Caco-2 (cell line): ENCODE measurements around the gene SPATA17. TPM values are rescaled to one million over a fixed set of nuclear protein-coding genes. Genes with fewer than 3 reads are reported as not detected.

Experiments
- BruUV-seq: library from RNA; stranded (reverse); fragments of 400-500 nt; replicated peaks from 2 replicates; lab custom pipeline; 2021; lab: Mats Ljungman, UMichigan
- CTCF ChIA-PET: fragments of 300-600 bp; sonication (Branson Sonifier 250); formaldehyde crosslinking; loops from one replicate; lab custom pipeline; 2022; ENCODE audit warnings: antibody characterized with exemption; lab: Charles Lee
- POLR2A ChIA-PET: fragments of 300-600 bp; sonication (Branson Sonifier 250); formaldehyde crosslinking; loops from one replicate; lab custom pipeline; 2022; ENCODE audit warnings: antibody characterized with exemption; lab: Charles Lee
- DNase-seq, 2 experiments: peaks; one replicate each; pipeline versions ENCODE4 v3.0.0 to v3.0.0-alpha.2; 2020 to 2022
- H3K27me3 ChIP-seq: replicated peaks from 2 replicates; pipeline ENCODE4 v1.6.0; 2011; ENCODE audit warnings: low read length; ENCODE audit not compliant: control insufficient read depth, insufficient read depth
- H3K36me3 ChIP-seq: 2 replicates; pipeline ENCODE4 v1.5.1; 2011; ENCODE audit warnings: low read length; ENCODE audit not compliant: control insufficient read depth, insufficient read depth
- H3K4me1 ChIP-seq: fragments of 250-450 bp; sonication (Bioruptor Pico); 2 replicates; pipeline ENCODE4 v1.5.1; 2020; ENCODE audit warnings: mild to moderate bottlenecking
- H3K4me3 ChIP-seq: 2 replicates; pipeline ENCODE4 v1.5.1; 2011; ENCODE audit warnings: low read depth, mild to moderate bottlenecking, control low read depth, low read length
- H3K9me3 ChIP-seq: fragments of 250-450 bp; sonication (Bioruptor Pico); 2 replicates; pipeline ENCODE4 v1.5.1; 2020; ENCODE audit warnings: mild to moderate bottlenecking, moderate library complexity
- H3K27ac Mint-ChIP-seq: one replicate; pipeline ENCODE4 v1.8.0; 2022; ENCODE audit warnings: mixed read lengths; ENCODE audit not compliant: unreplicated experiment
- H3K27me3 Mint-ChIP-seq: one replicate; pipeline ENCODE4 v1.8.0; 2022; ENCODE audit warnings: mixed read lengths; ENCODE audit not compliant: insufficient read depth, unreplicated experiment
- H3K36me3 Mint-ChIP-seq: one replicate; pipeline ENCODE4 v1.8.0; 2022; ENCODE audit warnings: mild to moderate bottlenecking, mixed read lengths; ENCODE audit not compliant: insufficient read depth, unreplicated experiment
- H3K4me1 Mint-ChIP-seq: one replicate; pipeline ENCODE4 v1.8.0; 2022; ENCODE audit warnings: low read depth, mixed read lengths; ENCODE audit not compliant: unreplicated experiment
- H3K4me3 Mint-ChIP-seq: one replicate; pipeline ENCODE4 v1.8.0; 2022; ENCODE audit warnings: mild to moderate bottlenecking, moderate library complexity, mixed read lengths; ENCODE audit not compliant: unreplicated experiment
- H3K9me3 Mint-ChIP-seq: one replicate; pipeline ENCODE4 v1.8.0; 2022; ENCODE audit warnings: mixed read lengths; ENCODE audit not compliant: unreplicated experiment
- CTCF ChIP-seq, 2 experiments: fragments of 200-600 bp in 1 of 2; IDR thresholded peaks; 1 replicate in 1 of 2; 2 replicates in 1 of 2; pipeline versions ENCODE4 v1.5.1 to v1.8.0; 2011 to 2022; ENCODE audit warnings: antibody characterized with exemption in 1 of 2, control low read depth in 1 of 2, inconsistent platforms in 1 of 2, low read depth in 1 of 2, low read length in 1 of 2, mild to moderate bottlenecking in 1 of 2, moderate library complexity in 1 of 2; ENCODE audit not compliant: insufficient read depth in 1 of 2, severe bottlenecking in 1 of 2, unreplicated experiment in 1 of 2
- intact Hi-C: fragments of 100-400 bp; cut with micrococcal nuclease; formaldehyde crosslinking; loops from one replicate; pipeline ENCODE4 v1.10.0; 2022; ENCODE audit not compliant: unreplicated experiment
- total RNA-seq: library from RNA; stranded (reverse); gene quantifications from 2 replicates; pipeline ENCODE4 v1.2.3, GENCODE V29; 2022

The SPATA17 gene
- total RNA-seq, 1 experiment from 2014 or later: 1.1 TPM

GRCh38 chr1:217602380-217602779 is 28.8 kb upstream of the SPATA17 start:
- no TSS peak for BruUV-seq
- no peak overlapping the region for H3K4me3 Mint-ChIP-seq
- ChIA-PET POLR2A (no interaction called here), CTCF (no interaction called here)
- no peak overlapping the region for H3K27ac Mint-ChIP-seq
- intact Hi-C loops: no loop called here
- no peaks in the 10 kb centered on the region for H3K4me1 Mint-ChIP-seq
- no peak for TF ChIP-seq CTCF (IDR thresholded peaks at IDR 0.05; ENCODE audit: insufficient read depth in 1 of 2, low read depth in 1 of 2, low read length in 1 of 2, severe bottlenecking in 1 of 2, unreplicated experiment in 1 of 2)
- H3K9me3 Mint-ChIP-seq: no peaks in the 10 kb centered on the region
- no peaks in the 10 kb centered on the region for H3K36me3 Mint-ChIP-seq
- H3K27me3 Mint-ChIP-seq: no peaks in the 10 kb centered on the region
- Histone ChIP-seq H3K4me1 (no peaks in the 10 kb centered on the region), H3K9me3 (no peaks in the 10 kb centered on the region), H3K36me3 (no peaks in the 10 kb centered on the region), H3K27me3 (no peaks in the 10 kb centered on the region), H3K4me3 (no peak overlapping the region)
- DNase-seq: no peak

- no TSS peak for BruUV-seq
- no peaks in the 10 kb centered on the region for H3K27me3 ChIP-seq
- Mint-ChIP-seq H3K4me1 (no peaks in the 10 kb centered on the region), H3K36me3 (no peaks in the 10 kb centered on the region), H3K27ac (no peak overlapping the region), H3K27me3 (no peaks in the 10 kb centered on the region), H3K9me3 (no peaks in the 10 kb centered on the region), H3K4me3 (no peak overlapping the region)
- no peaks in the 10 kb centered on the region for H3K4me1 ChIP-seq
- TF ChIP-seq CTCF (IDR thresholded peaks at IDR 0.05; ENCODE audit: insufficient read depth in 1 of 2, low read depth in 1 of 2, low read length in 1 of 2, severe bottlenecking in 1 of 2, unreplicated experiment in 1 of 2): no peak
- DNase-seq: no peak
- H3K36me3 ChIP-seq: no peaks in the 10 kb centered on the region
- H3K9me3 ChIP-seq: no peaks in the 10 kb centered on the region
- ChIA-PET CTCF (no interaction called here), POLR2A (no interaction called here)
- H3K4me3 ChIP-seq: no peak overlapping the region
- intact Hi-C loops: no loop called here
Observed at GRCh38 chr1:217605390-217605789, 25.8 kb upstream of the SPATA17 start.

GRCh38 chr1:217614200-217614712 is 16.9 kb upstream of the SPATA17 start:
- intact Hi-C loops: no loop called here
- Histone ChIP-seq H3K27me3 (no peaks in the 10 kb centered on the region), H3K4me1 (no peaks in the 10 kb centered on the region), H3K36me3 (no peaks in the 10 kb centered on the region), H3K4me3 (no peak overlapping the region), H3K9me3 (no peaks in the 10 kb centered on the region)
- H3K27ac Mint-ChIP-seq: no peak overlapping the region
- peaks cover 7% of the 10 kb centered on the region for H3K4me1 Mint-ChIP-seq
- H3K4me3 Mint-ChIP-seq: no peak overlapping the region
- no peaks in the 10 kb centered on the region for H3K27me3 Mint-ChIP-seq
- no peak for DNase-seq
- peaks cover 6% of the 10 kb centered on the region for H3K36me3 Mint-ChIP-seq
- no TSS peak for BruUV-seq
- no peaks in the 10 kb centered on the region for H3K9me3 Mint-ChIP-seq
- ChIA-PET POLR2A (no interaction called here), CTCF (no interaction called here)
- TF ChIP-seq CTCF (IDR thresholded peaks at IDR 0.05; ENCODE audit: insufficient read depth in 1 of 2, low read depth in 1 of 2, low read length in 1 of 2, severe bottlenecking in 1 of 2, unreplicated experiment in 1 of 2): no peak
